ENCODE data around the gene MME. TPM values are rescaled to one million over a fixed set of nuclear protein-coding genes. Genes with fewer than 3 reads are reported as not detected.
"Not testable (repeated sequence)": the region's sequence is repeated elsewhere in the genome, so short reads cannot be mapped to it uniquely, and the experiment has no call there.

The MME gene
- polyA plus RNA-seq, 3 donors: 385 to 513 (median 398) TPM

DNA sequence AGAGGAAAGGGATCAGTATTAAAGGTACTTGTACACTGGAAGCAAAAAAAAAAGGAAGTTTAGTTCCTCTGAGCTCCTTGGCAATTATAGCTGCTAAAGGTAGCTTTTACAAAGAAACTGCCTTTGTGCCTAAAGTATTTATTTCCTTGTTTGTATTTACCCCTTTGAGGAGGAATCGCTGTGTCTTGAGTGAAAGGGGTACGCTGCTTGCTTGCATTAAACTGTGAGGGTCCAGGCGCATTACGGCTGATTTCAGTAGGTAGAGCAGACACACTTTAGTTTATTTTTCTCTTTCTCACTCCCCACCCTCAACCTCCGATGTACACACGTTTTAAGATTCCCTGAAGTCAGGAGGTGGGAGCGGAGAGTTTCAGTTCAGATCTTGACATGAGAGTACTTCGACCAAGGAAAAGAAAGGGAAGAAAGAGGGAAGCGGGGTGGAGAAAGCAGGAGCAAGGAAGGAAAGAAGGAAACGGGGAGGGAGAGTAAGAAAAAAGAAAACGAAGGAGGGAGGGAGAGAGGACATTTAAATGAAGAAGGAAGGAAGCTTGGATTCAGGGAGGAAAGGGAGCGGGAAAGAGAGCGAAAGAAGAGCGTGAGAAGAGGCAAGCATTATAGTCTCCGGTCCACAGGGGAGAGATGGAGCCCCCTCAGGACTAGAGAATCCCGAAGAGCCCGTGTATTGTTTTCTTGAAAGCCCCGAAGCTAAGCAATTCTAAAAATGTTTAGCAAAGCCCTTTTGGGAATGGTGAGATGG is 1.2 kb upstream of the MME start:
- DNase-seq: no peak

- DNase-seq: no peak
These were observed 712 bp upstream of the MME start for GRCh38 chr3:155079468-155079745.

DNA sequence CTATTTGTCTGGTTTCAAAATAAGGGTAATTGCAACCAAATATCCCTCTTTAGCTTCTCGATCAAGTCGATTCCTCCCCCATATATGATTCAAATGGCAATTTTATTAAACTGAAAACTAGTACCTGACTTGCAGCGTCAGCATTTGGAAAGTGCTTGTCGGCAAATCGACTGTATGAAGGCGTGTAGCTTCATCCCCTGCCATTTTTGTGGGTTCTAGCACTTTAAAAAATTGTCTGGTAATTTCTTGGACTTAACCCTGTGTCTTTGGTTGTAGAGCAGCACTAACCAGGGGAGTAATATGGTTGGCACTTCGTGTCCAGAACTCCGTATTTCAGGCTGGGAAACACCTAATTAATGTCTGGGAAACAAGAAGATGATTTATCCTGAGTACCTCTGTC is 573 bp downstream of the MME start:
- no peak for DNase-seq

- DNase-seq: no peak
These were observed 3.3 kb downstream of the MME start for GRCh38 chr3:155083313-155083905.

- DNase-seq: no peak
These were observed 4.4 kb downstream of the MME start for GRCh38 chr3:155084567-155084966.

DNA sequence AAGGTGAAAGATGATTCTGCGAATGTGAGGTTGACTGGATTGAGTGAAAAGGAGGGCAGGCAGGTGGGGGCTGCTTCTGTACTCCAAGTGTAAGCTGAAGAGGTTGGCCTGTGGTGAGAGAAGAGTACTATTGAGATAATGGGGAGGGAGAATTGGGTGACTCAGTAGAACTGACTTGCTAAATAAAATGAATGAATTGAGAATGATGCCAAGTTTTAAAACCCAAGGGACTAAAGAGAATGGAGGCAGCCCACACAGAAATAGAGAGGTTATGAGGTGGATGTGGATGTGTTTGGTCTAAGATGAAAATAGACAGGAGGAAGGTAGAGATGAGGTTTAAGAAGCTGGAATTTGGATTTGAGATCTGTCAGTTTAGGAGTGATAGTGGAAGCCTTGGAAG is 5.9 kb downstream of the MME start:
- DNase-seq: no peak

- no peak for DNase-seq
These were observed 8.7 kb downstream of the MME start for GRCh38 chr3:155088706-155089345.

DNA sequence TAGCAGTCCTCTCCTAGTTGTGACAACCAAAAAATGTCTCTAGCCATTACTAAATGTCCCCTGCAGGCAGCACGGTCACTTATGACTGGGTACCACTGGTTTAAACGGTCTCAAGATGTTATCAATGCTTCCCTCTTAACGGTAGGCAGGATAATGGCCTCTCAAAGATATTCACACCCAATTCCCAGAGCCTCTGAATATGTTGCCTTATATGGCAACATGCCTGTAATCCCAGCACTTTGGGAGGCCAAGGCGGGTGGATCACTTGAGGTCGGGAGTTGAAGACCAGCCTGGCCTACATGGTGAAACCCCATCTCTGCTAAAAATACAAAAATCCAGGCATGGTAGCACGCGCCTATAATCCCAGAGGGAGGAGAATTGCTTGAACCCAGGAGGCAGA is 9.4 kb downstream of the MME start:
- no peak for DNase-seq

- DNase-seq: no peak
These were observed 13.1 kb downstream of the MME start for GRCh38 chr3:155093261-155093660.

DNA sequence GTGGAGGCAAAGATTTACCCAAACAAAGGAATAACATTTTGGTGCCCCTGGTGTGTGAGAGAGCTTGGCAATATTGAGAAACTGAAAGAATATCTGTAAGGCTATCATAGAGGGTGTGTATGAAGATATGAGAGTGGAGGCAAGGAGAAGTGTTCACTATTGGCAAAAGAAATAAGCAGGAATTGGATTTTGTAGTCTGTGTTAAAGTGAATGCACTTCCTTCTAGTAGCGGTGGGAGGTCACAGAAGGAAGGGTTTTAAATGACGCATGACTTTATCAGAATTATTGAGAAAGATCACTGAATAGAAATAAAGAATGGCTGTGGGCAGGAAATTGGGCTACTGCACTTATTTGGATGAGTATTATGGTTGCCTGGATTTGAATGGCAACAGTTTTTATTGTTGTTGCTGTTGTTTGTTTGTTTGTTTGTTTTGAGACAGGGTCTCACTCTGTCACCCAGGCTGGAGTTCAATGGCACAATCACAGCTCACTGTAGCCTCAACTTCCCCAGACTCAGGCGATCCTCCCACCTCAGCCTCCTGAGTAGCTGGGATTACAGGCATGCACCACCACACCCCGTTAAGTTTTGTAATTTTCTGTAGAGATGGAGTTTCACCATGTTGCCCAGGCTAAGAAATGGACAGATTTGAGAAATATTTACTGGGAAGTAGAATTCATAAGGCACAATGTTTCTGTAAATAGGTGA is 16.3 kb downstream of the MME start:
- no peak for DNase-seq

GRCh38 chr3:155097009-155097349 is 16.9 kb downstream of the MME start:
- no peak for DNase-seq

GRCh38 chr3:155101398-155101797 is 21.3 kb downstream of the MME start:
- no peak for DNase-seq

- DNase-seq: no peak
These were observed 22.2 kb downstream of the MME start for GRCh38 chr3:155102329-155102728.

DNA sequence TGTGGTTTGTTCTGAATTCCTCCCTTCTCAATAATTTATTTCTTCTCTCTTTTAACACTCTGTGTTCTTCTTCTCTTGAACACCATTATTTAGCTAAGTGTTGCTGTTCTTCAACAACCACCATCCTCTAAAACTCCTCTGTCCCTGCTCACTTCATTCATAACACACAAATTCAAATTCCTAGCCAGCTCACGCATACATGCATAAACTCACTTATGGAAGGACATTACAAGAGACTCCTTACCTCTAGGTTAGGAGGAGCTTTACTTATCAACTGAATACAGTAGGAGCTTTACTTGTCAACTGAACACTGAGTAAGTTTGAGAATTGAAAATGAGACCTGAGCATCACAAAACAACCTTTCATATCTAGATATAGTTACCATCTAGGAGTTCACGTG is 23.6 kb downstream of the MME start:
- DNase-seq: no peak

DNA sequence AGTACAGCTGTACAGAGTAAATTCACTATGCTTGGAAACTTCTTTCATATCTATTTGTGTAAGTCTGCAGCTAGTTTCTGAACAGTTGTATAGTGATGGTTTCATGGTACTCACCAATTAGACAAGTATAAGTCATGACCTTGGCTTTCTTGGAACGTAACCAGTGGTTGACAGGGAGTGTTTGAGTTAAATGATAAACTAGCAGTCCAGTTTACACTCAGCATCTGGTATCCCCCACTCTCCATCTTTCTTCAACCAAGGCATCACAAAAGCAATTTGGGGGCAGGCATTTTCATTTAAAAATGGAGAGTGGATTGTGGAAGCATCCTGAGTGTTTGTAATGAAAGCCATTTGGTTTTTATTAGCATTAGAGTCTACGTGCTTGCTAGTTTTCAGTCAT is 26.0 kb downstream of the MME start:
- DNase-seq: no peak

- DNase-seq: no peak
These were observed 29.9 kb downstream of the MME start for GRCh38 chr3:155110022-155110421.

GRCh38 chr3:155110996-155111901 is 31.1 kb downstream of the MME start:
- DNase-seq: no peak

- no peak for DNase-seq
These were observed 31.9 kb downstream of the MME start for GRCh38 chr3:155111971-155112370.

DNA sequence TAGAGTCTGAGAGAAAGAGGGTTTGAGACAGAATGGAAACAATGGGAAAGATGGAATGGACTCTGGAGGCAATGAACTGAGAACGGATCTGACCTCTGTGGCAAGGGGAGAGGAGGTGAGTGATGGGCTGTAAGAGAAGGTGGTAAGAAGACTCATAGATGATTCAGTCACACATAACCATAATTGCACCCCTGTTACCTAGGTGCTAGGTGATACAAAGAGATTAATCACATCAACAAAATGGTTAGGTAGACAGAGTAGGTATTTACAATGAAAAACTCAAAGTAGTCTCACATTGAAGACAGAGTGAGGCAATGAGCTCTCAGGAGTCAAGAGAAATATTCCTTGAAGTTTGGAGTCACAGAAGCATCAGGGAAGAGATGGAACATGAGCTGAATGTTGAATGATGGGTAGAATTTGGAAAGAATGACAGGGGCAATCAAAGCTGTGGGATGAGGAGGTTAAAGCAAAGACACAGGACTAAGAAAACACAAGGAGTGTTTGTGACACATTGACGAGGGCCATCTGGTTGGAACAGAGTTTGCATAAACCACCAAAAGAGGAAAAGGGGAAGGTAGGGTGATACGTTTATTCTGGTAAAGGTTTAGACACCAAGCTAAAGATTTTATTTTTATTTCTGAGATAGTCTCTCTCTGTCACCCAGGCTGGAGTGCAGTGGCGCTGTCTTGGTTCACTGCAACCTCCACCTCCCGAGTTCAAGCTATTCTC is 32.7 kb downstream of the MME start:
- DNase-seq: no peak

GRCh38 chr3:155124745-155125144 is 44.6 kb downstream of the MME start:
- not testable (repeated sequence) for DNase-seq

GRCh38 chr3:155129396-155129795 is 49.3 kb downstream of the MME start:
- no peak for DNase-seq

Data from renal pelvis (tissue), 4 donors.